HepG2 (cell line): ENCODE data around the gene PIGW. TPM values are rescaled to one million over a fixed set of nuclear protein-coding genes. Genes with fewer than 3 reads are reported as not detected.

Experiments
- ATAD3A ChIP-seq: sonication (generic); formaldehyde crosslinking; IDR thresholded peaks from 2 replicates; pipeline ENCODE4 v1.4.0; 2020; ENCODE audit warnings: missing genetic modification reagents
- BRCA1 ChIP-seq: sonication (generic); formaldehyde crosslinking; IDR thresholded peaks from 2 replicates; pipeline ENCODE4 v1.4.0; 2020; ENCODE audit warnings: missing genetic modification reagents
- CC2D1A ChIP-seq: sonication (generic); formaldehyde crosslinking; IDR thresholded peaks from 2 replicates; pipeline ENCODE4 v1.8.1; 2023; ENCODE audit warnings: mild to moderate bottlenecking, missing genetic modification reagents
- CEBPG ChIP-seq: IDR thresholded peaks from 2 replicates; pipeline ENCODE4 v1.6.1; 2016
- CREM ChIP-seq, 2 experiments: sonication (generic) in 1 of 2; formaldehyde crosslinking in 1 of 2; IDR thresholded peaks; 2 replicates each; pipeline versions ENCODE4 v1.4.0 to v1.6.1; 2016 to 2020; ENCODE audit warnings: antibody characterized with exemption in 1 of 2, mild to moderate bottlenecking in 1 of 2, missing genetic modification reagents in 1 of 2
- EHMT2 ChIP-seq: fragments of 200-600 bp; sonication (generic); IDR thresholded peaks from 2 replicates; pipeline ENCODE4 v1.7.0; 2017; ENCODE audit warnings: antibody characterized with exemption, low read depth, low read length, borderline replicate concordance
- FOXO1 ChIP-seq: sonication (generic); formaldehyde crosslinking; IDR thresholded peaks from 2 replicates; pipeline ENCODE4 v1.4.0; 2020; ENCODE audit warnings: missing genetic modification reagents
- GFI1 ChIP-seq: sonication (generic); formaldehyde crosslinking; IDR thresholded peaks from 2 replicates; pipeline ENCODE4 v1.5.0; 2020; ENCODE audit warnings: missing genetic modification reagents, mild to moderate bottlenecking, borderline replicate concordance
- GPN1 ChIP-seq: sonication (generic); formaldehyde crosslinking; IDR thresholded peaks from 2 replicates; pipeline ENCODE4 v1.5.1; 2020; ENCODE audit warnings: missing genetic modification reagents, borderline replicate concordance
- HNRNPH1 ChIP-seq: fragments of 200-400 bp; formaldehyde crosslinking; optimal IDR thresholded peaks from 2 replicates; pipeline ENCODE3; 2017; ENCODE audit warnings: mild to moderate bottlenecking, low read depth, low read length
- NCOA1 ChIP-seq: sonication (generic); formaldehyde crosslinking; IDR thresholded peaks from 2 replicates; pipeline ENCODE4 v1.9.0; 2021; ENCODE audit warnings: missing genetic modification reagents
- NCOA2 ChIP-seq: sonication (generic); formaldehyde crosslinking; IDR thresholded peaks from 2 replicates; pipeline ENCODE4 v1.8.0; 2022; ENCODE audit warnings: inconsistent platforms
- PAWR ChIP-seq: sonication (generic); formaldehyde crosslinking; IDR thresholded peaks from 2 replicates; pipeline ENCODE4 v1.4.0; 2020; ENCODE audit warnings: missing genetic modification reagents, mild to moderate bottlenecking, borderline replicate concordance
- RFXAP ChIP-seq: sonication (generic); formaldehyde crosslinking; IDR thresholded peaks from 2 replicates; pipeline ENCODE4 v1.4.0; 2020; ENCODE audit warnings: missing genetic modification reagents, borderline replicate concordance
- SALL2 ChIP-seq: sonication (generic); formaldehyde crosslinking; IDR thresholded peaks from 2 replicates; pipeline ENCODE4 v1.8.1; 2023; ENCODE audit warnings: mild to moderate bottlenecking, missing genetic modification reagents, inconsistent platforms
- SOX5 ChIP-seq: IDR thresholded peaks from 2 replicates; pipeline ENCODE4 v1.6.1; 2016; ENCODE audit warnings: borderline replicate concordance
- ZFY ChIP-seq: sonication (generic); formaldehyde crosslinking; IDR thresholded peaks from 2 replicates; pipeline ENCODE4 v1.4.0; 2020; ENCODE audit warnings: missing genetic modification reagents
- ZNF331 ChIP-seq: sonication (generic); formaldehyde crosslinking; IDR thresholded peaks from 2 replicates; pipeline ENCODE4 v1.4.0; 2020; ENCODE audit warnings: missing genetic modification reagents
- ZNF607 ChIP-seq: sonication (generic); formaldehyde crosslinking; IDR thresholded peaks from 2 replicates; pipeline ENCODE4 v1.5.1; 2020; ENCODE audit warnings: missing genetic modification reagents, mild to moderate bottlenecking, borderline replicate concordance
- ZNF782 ChIP-seq: sonication (generic); formaldehyde crosslinking; IDR thresholded peaks from 2 replicates; pipeline ENCODE4 v1.4.0; 2020; ENCODE audit warnings: missing genetic modification reagents, mild to moderate bottlenecking, borderline replicate concordance
- polyA plus RNA-seq, 8 experiments: library from polyadenylated mRNA; depleted of rRNA in 3 of 8; stranded (reverse) in 7 of 8; unstranded in 1 of 8; fragments of >200 nt; fragmentation: Illumina TruSeq in 4 of 8; extraction: Trizol in 4 of 8; gene quantifications; 2 replicates each; pipeline versions ENCODE4 v1.2.1 to v1.2.3, GENCODE V29; 2011 to 2016; ENCODE audit warnings: low read depth in 4 of 8, missing spikeins in 1 of 8, mixed read lengths in 1 of 8; ENCODE audit not compliant: insufficient read depth in 1 of 8
- total RNA-seq, 5 experiments: library from RNA; depleted of rRNA; stranded (reverse); fragments of >200 nt; fragmentation: Illumina TruSeq; extraction: Trizol; gene quantifications; 2 replicates each; pipeline ENCODE4 v1.2.3, GENCODE V29; 2016; ENCODE audit warnings: low read depth in 1 of 5
- TF ChIP-seq, protein P1 (sequence below): sonication (generic); formaldehyde crosslinking; conservative IDR thresholded peaks from 2 replicates; pipeline ENCODE4 v1.8.0; 2022; ENCODE audit warnings: low read depth, missing genetic modification reagents
- TF ChIP-seq, protein P2 (sequence below): sonication (generic); formaldehyde crosslinking; IDR thresholded peaks from 2 replicates; pipeline ENCODE4 v1.4.0; 2020; ENCODE audit warnings: missing genetic modification reagents, mild to moderate bottlenecking, borderline replicate concordance
- TF ChIP-seq, protein P3 (sequence below): IDR thresholded peaks from 2 replicates; pipeline ENCODE4 v1.6.1; 2016; ENCODE audit warnings: missing compliant biosample characterization, missing genetic modification reagents, borderline replicate concordance
- TF ChIP-seq, protein P4 (sequence below): sonication (generic); formaldehyde crosslinking; IDR thresholded peaks from 2 replicates; pipeline ENCODE4 v1.4.0; 2020; ENCODE audit warnings: mild to moderate bottlenecking, missing genetic modification reagents

Gene PIGW
- total and polyA plus RNA-seq, 2 of the 13 experiments (the other 11 are each of a cell fraction or from before 2014, with no cell fraction given), result 9.0 to 24.0 TPM

DNA sequence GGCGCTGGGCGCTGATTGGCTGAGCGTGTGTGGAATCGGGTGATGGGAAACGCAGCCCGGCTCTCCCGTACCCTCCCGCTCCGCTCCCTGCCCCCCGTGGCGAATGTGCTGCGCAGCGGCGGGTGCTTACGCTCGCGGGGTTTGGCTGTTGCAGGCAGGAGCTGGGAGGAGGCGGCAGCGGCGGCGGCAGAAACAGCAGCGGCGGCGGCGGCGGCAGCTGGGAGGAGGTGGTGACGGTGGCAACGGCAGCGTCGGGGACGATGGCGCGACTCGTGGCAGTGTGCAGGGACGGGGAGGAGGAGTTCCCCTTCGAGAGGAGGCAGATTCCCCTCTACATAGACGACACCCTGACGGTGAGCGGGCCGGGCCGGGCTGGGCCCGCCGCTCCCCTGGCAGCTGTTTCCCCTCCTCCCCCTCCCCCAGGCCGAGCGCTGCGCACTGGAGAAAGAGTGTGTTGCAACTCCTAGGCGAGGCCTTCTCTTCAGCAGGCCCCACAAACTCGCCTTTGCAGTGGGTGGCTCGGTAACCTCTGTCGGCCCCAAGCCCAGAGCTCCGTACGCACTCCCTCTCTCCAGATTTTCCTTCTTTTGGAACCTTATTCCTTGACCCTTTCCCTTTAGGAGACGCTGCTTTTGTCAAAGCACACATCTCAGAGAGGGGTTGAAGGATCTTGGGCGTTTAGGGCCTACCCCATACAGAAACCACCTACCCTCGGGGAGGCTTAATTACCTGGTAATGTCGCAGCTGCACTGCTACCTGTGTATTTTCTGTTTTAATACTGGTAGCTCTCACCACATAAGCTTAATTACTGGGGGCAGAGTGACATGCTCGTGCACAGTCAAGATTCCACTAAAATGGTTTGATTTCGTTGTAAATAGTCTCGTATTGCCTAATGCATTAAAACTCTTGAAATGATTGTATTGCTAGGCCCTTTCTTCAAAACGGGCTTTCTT, 11.0 kb downstream of the PIGW start (continued):
- TF ChIP-seq, protein P1, sequence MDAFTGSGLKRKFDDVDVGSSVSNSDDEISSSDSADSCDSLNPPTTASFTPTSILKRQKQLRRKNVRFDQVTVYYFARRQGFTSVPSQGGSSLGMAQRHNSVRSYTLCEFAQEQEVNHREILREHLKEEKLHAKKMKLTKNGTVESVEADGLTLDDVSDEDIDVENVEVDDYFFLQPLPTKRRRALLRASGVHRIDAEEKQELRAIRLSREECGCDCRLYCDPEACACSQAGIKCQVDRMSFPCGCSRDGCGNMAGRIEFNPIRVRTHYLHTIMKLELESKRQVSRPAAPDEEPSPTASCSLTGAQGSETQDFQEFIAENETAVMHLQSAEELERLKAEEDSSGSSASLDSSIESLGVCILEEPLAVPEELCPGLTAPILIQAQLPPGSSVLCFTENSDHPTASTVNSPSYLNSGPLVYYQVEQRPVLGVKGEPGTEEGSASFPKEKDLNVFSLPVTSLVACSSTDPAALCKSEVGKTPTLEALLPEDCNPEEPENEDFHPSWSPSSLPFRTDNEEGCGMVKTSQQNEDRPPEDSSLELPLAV (CRISPR knock-in tag), result no peak
- TF ChIP-seq ATAD3A (CRISPR knock-in tag) (no peak; the same call in 1 of the 2 replicates), ZNF607 (CRISPR knock-in tag) (peak; percentile 26; the same call in 1 of the 2 replicates), SOX5 (no peak), RFXAP (CRISPR knock-in tag) (peak; percentile 70; the same call in 1 of the 2 replicates), CC2D1A (no peak), EHMT2 (no peak), FOXO1 (CRISPR knock-in tag) (peak; percentile 58; the same call in 1 of the 2 replicates), CREM (IDR thresholded peaks at IDR 0.05) (no peak), CREM (CRISPR knock-in tag; IDR thresholded peaks at IDR 0.05) (no peak), ZFY (CRISPR knock-in tag) (peak; percentile 95), GFI1 (CRISPR knock-in tag) (peak; percentile 39; the same call in 1 of the 2 replicates), GPN1 (CRISPR knock-in tag) (peak; percentile 30; the same call in 1 of the 2 replicates), HNRNPH1 (no peak), ZNF331 (CRISPR knock-in tag) (peak; percentile 67), PAWR (no peak), SALL2 (CRISPR knock-in tag) (no peak), CEBPG (peak; percentile 79), ZNF782 (CRISPR knock-in tag) (peak; percentile 76; the same call in 1 of the 2 replicates), BRCA1 (CRISPR knock-in tag) (no peak), NCOA1 (CRISPR knock-in tag) (no peak; the same call in 1 of the 2 replicates), NCOA2 (CRISPR knock-in tag) (peak; percentile 41; the same call in 1 of the 2 replicates)
- TF ChIP-seq, protein P2, sequence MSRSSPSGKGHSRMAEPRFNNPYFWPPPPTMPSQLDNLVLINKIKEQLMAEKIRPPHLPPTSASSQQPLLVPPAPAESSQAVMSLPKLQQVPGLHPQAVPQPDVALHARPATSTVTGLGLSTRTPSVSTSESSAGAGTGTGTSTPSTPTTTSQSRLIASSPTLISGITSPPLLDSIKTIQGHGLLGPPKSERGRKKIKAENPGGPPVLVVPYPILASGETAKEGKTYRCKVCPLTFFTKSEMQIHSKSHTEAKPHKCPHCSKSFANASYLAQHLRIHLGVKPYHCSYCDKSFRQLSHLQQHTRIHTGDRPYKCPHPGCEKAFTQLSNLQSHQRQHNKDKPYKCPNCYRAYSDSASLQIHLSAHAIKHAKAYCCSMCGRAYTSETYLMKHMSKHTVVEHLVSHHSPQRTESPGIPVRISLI, result peak; percentile 10; the same call in 1 of the 2 replicates
- TF ChIP-seq, protein P3, sequence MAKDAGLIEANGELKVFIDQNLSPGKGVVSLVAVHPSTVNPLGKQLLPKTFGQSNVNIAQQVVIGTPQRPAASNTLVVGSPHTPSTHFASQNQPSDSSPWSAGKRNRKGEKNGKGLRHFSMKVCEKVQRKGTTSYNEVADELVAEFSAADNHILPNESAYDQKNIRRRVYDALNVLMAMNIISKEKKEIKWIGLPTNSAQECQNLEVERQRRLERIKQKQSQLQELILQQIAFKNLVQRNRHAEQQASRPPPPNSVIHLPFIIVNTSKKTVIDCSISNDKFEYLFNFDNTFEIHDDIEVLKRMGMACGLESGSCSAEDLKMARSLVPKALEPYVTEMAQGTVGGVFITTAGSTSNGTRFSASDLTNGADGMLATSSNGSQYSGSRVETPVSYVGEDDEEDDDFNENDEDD (CRISPR knock-in tag), result peak; percentile 76; the same call in 1 of the 2 replicates
- TF ChIP-seq, protein P4, sequence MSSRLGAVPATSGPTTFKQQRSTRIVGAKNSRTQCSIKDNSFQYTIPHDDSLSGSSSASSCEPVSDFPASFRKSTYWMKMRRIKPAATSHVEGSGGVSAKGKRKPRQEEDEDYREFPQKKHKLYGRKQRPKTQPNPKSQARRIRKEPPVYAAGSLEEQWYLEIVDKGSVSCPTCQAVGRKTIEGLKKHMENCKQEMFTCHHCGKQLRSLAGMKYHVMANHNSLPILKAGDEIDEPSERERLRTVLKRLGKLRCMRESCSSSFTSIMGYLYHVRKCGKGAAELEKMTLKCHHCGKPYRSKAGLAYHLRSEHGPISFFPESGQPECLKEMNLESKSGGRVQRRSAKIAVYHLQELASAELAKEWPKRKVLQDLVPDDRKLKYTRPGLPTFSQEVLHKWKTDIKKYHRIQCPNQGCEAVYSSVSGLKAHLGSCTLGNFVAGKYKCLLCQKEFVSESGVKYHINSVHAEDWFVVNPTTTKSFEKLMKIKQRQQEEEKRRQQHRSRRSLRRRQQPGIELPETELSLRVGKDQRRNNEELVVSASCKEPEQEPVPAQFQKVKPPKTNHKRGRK, result no peak
